GM12864 (cell line): ENCODE measurements around the gene PNLIP.

Experiments used
- DNase-seq: peaks from one replicate; pipeline ENCODE4 v3.0.0-alpha.2; 2011; ENCODE audit warnings: low read depth
- H3K4me3 ChIP-seq: 2 replicates; pipeline ENCODE4 v1.5.1; 2011; ENCODE audit warnings: mild to moderate bottlenecking, low read depth, low read length, control low read depth
- TF ChIP-seq, protein P1 (sequence below): IDR thresholded peaks from 2 replicates; pipeline ENCODE4 v1.5.1; 2011; ENCODE audit warnings: low read depth, mild to moderate bottlenecking, moderate library complexity, low read length, control low read depth, inconsistent platforms; ENCODE audit errors: missing control alignments

Gene PNLIP

DNA sequence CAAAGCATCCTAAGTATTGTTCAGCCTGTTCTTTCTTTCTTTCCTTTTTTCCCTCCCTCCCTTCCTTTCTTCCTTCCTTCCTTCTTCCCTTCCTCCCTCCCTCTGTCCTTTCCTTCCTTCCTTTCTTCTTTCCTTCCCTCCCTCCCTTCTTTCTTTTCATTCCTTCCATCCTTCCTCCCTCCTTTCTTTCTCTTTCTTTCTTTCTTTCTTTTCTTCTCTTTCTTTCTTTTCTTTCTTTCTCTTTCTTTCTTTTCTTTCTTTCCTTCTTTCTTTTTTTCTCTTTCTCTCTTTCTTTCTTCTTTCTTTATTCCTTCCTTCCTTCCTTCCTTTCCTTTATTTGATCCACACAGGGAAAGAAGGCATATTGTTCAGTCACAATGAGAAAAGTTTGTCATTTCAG, 21.2 kb downstream of the PNLIP start:
- DNase-seq = no peak
- TF ChIP-seq, protein P1, sequence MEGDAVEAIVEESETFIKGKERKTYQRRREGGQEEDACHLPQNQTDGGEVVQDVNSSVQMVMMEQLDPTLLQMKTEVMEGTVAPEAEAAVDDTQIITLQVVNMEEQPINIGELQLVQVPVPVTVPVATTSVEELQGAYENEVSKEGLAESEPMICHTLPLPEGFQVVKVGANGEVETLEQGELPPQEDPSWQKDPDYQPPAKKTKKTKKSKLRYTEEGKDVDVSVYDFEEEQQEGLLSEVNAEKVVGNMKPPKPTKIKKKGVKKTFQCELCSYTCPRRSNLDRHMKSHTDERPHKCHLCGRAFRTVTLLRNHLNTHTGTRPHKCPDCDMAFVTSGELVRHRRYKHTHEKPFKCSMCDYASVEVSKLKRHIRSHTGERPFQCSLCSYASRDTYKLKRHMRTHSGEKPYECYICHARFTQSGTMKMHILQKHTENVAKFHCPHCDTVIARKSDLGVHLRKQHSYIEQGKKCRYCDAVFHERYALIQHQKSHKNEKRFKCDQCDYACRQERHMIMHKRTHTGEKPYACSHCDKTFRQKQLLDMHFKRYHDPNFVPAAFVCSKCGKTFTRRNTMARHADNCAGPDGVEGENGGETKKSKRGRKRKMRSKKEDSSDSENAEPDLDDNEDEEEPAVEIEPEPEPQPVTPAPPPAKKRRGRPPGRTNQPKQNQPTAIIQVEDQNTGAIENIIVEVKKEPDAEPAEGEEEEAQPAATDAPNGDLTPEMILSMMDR = no peak
- no peak overlapping the region for H3K4me3 ChIP-seq

GRCh38 chr10:116567335-116567734, 21.6 kb downstream of the PNLIP start:
- H3K4me3 ChIP-seq = no peak overlapping the region
- TF ChIP-seq, protein P1 = no peak
- no peak for DNase-seq

- no peak overlapping the region for H3K4me3 ChIP-seq
- DNase-seq = no peak
- TF ChIP-seq, protein P1 = no peak
Measured at GRCh38 chr10:116574797-116575196, 29.1 kb downstream of the PNLIP start.

DNA sequence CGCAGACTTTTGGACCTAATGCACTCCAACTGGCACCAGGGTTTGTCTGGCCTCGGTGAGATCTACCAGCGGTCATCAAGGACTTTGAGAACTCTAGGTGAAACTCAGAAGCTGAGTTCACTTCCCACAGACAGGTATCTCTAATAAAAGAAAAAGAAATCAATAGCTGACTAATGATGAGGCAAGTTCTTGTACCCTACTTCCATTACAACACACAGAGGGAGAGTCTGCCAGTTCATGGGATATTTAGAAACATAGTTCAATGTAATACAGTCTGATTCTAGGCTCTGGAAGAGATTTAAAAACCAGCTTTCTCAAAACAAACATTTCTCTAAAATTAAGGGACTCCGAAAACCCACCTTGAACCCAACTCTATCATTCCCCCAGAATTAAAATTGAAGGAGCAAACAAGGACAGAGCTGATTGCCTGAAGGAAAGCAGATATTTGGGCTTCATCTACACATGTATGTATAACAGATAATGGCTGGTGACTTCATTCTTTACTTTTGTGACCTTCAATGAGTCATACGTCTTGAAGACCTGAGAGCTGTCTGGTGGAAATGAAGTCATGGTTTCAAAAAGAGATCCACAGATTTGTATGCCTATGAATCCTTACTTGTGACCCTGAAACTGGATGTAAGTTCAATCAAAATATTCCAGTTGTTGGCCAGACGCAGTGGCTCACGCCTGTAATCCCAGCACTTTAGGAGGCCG, 42.3 kb downstream of the PNLIP start:
- DNase-seq = no peak
- H3K4me3 ChIP-seq = no peak overlapping the region
- TF ChIP-seq, protein P1 = no peak

DNA sequence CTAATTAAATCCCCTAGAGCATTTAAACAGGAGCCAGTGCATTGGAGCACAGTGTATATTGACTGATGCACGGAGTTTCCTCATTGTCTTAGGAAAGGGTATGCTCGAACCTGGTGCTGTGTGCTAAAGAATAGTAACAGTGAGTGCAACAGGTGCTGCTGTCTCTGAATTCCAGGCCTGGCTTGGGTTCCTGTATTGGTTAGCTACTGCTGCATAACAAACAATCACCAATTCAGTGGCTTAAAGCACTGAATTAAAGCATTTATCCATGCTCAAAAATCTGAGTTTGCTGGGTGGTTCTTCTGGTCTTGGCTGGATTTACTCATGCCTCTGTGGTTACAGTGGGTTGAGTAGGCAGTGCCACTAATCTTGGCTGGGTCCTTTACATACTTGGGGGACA, 43.3 kb downstream of the PNLIP start:
- no peak overlapping the region for H3K4me3 ChIP-seq
- no peak for DNase-seq
- TF ChIP-seq, protein P1 = no peak

DNA sequence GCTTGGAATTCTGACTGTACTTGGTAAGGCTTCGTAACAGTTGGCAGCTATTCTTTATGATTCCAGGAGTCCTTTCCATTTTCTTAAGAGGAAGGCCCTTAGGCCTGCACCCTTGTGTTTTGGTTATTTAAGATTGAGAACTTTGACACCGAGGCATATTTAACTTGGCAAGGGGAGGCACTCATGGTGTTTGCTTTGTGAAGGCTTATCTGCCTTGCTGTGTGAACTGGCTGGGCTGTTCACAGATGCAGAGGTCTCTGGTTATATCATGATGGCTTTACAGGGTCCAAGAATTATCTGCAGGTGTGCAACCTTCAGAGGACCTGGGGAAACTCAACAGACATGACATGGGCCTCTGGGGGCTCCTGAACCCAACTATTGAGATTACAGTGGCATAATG, 44.2 kb downstream of the PNLIP start:
- H3K4me3 ChIP-seq = no peak overlapping the region
- TF ChIP-seq, protein P1 = no peak

GRCh38 chr10:116590590-116591444, 45.1 kb downstream of the PNLIP start, which contains the start of gene PNLIPRP1:
Gene PNLIPRP1 (plus strand): TSS chr10:116590959. CDS start chr10:116591130, 171 bp downstream.
- no peak for DNase-seq
- H3K4me3 ChIP-seq = no peak within 1 kb of the TSS
- TF ChIP-seq, protein P1 = no peak

More for the DNA sequence above, 44.2 kb downstream of the PNLIP start:
- DNase-seq = no peak
